Fibroblast of mammary gland (primary cell): Measurements from ENCODE around the gene ADAMTSL3.

Experiments
- DNase-seq: peaks from one replicate; pipeline ENCODE4 v3.0.0-alpha.2; 2010; ENCODE audit warnings: low read depth
- H3K4me3 ChIP-seq: 2 replicates; pipeline ENCODE4 v1.5.1; 2011; ENCODE audit warnings: low read depth, mild to moderate bottlenecking, low read length, moderate library complexity; ENCODE audit not compliant: control insufficient read depth
- TF ChIP-seq, protein P1 (sequence below): conservative IDR thresholded peaks from 2 replicates; pipeline ENCODE4 v1.5.1; 2011; ENCODE audit warnings: low read depth, low read length, inconsistent platforms; ENCODE audit not compliant: control insufficient read depth, insufficient read depth

ADAMTSL3 gene

DNA sequence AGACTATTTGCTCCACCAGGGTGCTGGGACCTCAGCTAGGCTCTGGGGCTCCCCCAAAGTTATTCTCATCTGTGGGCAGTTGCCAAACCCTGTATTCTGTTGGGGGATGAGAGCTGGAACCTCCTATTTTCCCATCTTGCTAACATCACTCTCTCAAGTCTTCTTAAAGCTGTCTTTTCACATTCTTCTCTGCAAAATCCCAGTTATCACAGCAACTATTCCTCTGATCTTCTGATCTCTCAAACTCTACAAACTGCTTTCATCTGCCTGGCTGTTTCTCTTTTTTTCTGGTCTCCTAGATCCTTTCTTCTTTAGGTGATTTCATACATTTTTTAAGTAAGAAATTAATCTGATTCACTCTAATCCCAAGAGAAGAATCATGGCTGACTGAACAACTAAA is 10.7 kb upstream of the ADAMTSL3 start:
- no peak for DNase-seq
- no peak overlapping the region for H3K4me3 ChIP-seq
- TF ChIP-seq, protein P1, sequence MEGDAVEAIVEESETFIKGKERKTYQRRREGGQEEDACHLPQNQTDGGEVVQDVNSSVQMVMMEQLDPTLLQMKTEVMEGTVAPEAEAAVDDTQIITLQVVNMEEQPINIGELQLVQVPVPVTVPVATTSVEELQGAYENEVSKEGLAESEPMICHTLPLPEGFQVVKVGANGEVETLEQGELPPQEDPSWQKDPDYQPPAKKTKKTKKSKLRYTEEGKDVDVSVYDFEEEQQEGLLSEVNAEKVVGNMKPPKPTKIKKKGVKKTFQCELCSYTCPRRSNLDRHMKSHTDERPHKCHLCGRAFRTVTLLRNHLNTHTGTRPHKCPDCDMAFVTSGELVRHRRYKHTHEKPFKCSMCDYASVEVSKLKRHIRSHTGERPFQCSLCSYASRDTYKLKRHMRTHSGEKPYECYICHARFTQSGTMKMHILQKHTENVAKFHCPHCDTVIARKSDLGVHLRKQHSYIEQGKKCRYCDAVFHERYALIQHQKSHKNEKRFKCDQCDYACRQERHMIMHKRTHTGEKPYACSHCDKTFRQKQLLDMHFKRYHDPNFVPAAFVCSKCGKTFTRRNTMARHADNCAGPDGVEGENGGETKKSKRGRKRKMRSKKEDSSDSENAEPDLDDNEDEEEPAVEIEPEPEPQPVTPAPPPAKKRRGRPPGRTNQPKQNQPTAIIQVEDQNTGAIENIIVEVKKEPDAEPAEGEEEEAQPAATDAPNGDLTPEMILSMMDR = no peak

DNA sequence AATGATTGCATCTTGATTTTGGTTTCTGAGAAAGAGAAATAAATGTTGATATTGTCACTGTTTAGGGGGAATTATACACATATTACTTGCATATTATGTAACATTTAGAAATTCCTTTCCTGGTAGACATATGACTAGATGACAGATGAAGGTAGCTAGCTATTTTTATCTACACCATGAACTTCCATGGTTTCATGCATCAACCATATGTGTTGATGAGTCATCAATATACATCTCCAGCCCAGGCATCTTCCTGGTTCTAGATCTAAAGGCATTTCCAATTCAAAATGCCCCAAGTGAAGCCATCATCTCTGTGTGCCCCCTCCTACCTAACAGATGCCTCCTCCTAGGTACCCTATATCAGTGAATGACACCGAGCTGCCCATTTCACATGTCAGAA is 9.5 kb upstream of the ADAMTSL3 start:
- TF ChIP-seq, protein P1 = no peak
- no peak for DNase-seq
- H3K4me3 ChIP-seq = no peak overlapping the region

DNA sequence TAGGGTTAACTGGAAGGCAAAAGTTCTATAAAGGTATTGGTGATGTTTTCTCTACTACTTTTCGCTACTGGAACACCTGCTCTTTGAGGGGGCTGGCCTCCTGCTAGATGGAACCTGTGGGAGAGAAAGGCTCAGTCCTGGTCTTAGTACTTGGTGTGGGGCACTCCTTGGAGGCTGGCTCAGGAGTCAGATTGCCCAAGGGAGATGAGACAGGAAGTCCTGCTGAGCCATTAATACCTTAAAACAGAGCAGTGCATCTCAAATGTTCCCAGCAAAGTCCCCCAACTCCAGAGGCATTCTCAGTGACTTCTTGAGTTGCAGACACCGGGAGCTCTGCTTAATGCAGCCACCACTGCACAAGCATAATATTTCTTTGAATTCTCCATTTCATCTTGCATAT is 3.1 kb upstream of the ADAMTSL3 start:
- no peak for DNase-seq
- TF ChIP-seq, protein P1 = no peak
- no peak overlapping the region for H3K4me3 ChIP-seq

DNA sequence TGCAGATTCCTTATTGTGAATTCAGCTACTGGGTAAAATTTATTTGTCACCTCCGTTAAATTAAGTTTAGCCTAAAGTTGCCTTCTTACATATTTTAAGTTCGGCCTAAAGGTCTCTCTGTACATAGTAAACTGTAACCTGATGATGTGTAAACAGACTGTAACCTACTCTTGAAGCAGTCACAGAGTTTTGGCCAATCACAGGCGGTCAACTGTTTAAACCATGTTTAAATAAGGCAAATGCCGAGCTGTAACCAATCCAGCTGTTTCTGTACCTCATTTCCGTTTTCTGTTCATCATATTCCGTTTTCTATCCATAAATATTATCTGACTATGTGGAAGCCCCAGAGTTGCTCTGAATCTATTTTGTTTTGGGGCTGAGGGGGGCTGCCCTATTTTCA is 2.4 kb upstream of the ADAMTSL3 start:
- TF ChIP-seq, protein P1 = no peak
- no peak for DNase-seq
- no peak overlapping the region for H3K4me3 ChIP-seq

- H3K4me3 ChIP-seq = no peak overlapping the region
- no peak for DNase-seq
- TF ChIP-seq, protein P1 = no peak
Observed at GRCh38 chr15:83652626-83653204, 1.2 kb upstream of the ADAMTSL3 start.

GRCh38 chr15:83653288-83653638 is 660 bp upstream of the ADAMTSL3 start:
- no peak for DNase-seq
- TF ChIP-seq, protein P1 = no peak
- H3K4me3 ChIP-seq = no peak overlapping the region

DNA sequence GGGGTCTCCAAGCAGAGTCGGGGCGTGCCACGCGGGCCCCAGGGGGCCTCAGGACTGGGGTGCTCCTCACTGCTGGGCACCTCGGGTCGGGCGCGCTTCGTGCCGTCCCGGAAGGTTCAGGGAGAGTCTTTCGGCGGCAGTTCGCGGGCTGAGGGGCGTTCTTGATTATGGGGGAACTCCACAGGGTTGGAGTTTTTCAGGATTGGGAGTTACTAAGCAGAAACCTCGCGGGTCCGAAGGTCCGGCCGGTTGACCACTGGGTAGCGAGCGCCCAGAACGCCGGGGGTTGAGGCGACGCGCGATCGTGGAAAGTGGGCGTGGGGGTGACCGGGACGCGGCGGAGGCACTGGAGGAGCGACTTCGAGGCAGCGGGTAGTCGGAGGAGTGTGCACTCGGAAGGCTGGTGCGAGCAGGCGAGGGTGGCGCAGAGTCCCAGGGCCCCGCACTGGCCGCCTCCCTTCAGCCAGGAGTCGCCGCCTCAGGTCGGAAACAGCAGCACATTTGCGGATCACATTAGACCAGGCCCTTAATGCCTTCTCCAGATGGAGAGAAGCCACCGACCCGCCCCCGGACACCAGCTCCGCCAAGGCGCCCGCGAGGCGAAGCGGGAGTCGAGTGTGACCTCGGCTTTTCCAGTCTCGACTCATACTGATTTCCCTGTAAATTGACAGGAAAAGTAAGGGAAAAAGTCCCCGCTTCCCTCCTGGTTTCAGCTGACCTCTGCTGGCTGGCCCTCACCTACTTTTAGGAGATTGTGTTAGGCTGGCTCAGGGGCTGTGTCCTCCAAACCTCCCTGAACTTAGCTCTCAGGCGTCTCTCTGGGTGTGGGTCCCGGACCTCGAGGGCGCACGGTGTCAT is 685 bp downstream of the ADAMTSL3 start:
- peak; percentile 7 for DNase-seq
- TF ChIP-seq, protein P1 = no peak
- no peak overlapping the region for H3K4me3 ChIP-seq
